D721Med (cell line): ENCODE results near the gene ASMT.
A peak's percentile ranks its signal among the peaks of the same experiment; 100 is the strongest.

Experiments used
- DNase-seq: peaks from one replicate; pipeline ENCODE4 v3.0.0; 2011; ENCODE audit warnings: low spot score; ENCODE audit not compliant: insufficient read length
- FAIRE-seq: peaks from 2 replicates; lab custom pipeline; 2011; peaks lifted over from hg19 to GRCh38; lab: Jason Lieb, UNC
- TF ChIP-seq, protein P1 (sequence below): IDR thresholded peaks from 2 replicates; pipeline ENCODE4 v1.5.1; 2012; ENCODE audit warnings: mild to moderate bottlenecking, control low read depth; ENCODE audit not compliant: insufficient read depth; ENCODE audit errors: missing control alignments

ASMT gene

DNA sequence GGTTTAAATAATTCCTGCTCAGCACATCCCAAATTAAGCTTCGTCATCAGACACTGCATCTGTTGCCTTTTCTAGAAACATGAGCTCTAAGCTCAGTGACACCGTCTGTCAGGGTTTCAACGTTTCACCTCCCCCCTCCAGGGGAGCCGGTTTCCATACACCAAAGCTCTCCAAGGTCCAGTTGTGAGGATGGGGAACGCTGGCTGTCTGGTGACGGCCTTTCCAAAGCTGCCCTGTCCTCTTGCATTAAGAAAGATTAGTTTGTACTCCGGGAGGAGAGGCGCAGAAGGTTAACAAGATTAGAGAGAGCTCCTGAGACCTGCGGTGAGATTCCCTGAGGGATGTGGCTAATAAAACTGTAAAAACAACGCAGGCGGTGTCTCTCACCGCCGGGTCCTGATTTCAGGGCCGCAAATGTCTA is 43.2 kb downstream of the ASMT start:
- TF ChIP-seq, protein P1, sequence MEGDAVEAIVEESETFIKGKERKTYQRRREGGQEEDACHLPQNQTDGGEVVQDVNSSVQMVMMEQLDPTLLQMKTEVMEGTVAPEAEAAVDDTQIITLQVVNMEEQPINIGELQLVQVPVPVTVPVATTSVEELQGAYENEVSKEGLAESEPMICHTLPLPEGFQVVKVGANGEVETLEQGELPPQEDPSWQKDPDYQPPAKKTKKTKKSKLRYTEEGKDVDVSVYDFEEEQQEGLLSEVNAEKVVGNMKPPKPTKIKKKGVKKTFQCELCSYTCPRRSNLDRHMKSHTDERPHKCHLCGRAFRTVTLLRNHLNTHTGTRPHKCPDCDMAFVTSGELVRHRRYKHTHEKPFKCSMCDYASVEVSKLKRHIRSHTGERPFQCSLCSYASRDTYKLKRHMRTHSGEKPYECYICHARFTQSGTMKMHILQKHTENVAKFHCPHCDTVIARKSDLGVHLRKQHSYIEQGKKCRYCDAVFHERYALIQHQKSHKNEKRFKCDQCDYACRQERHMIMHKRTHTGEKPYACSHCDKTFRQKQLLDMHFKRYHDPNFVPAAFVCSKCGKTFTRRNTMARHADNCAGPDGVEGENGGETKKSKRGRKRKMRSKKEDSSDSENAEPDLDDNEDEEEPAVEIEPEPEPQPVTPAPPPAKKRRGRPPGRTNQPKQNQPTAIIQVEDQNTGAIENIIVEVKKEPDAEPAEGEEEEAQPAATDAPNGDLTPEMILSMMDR, result no peak
- DNase-seq (no peak), FAIRE-seq (peak; percentile 72)

GRCh38 chrX:1659664-1660461 is 45.0 kb downstream of the ASMT start:
- DNase-seq (no peak), FAIRE-seq (no peak)
- TF ChIP-seq, protein P1, result no peak

DNA sequence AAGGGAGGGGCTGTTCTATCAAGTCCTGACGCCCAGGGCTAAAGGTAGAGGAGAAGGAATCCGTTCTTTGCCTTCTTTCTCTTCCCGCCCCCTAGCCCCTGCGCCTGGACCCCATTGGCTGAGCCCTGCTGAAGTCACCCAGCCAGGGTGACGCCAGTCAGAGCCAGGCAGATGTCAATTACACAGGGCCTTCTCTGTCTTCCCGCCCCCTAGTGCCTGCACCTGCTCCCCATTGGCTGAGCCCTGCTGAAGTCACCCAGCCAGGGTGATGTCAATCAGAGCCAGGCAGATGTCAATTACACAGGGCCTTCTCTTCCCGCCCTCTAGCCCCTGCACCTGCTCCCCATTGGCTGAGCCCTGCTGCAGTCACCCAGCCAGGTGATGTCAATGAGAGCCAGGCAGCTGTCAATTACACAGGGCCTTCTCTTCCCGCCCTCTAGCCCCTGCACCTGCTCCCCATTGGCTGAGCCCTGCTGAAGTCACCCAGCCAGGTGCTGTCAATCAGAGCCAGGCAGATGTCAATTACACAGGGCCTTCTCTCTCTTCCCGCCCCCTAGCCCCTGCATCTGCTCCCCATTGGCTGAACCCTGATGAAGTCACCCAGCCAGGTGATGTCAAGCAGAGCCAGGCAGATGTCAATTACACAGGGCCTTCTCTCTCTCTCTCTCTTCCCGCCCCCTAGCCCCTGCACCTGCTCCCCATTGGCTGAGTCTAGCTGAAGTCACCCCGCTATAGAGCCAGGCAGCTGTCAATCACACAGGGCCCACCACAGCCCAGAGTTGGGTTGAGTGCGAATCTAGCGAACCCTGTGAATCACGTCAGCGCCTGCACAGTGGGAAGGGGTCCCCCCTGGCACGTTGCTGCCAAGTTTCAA is 46.4 kb downstream of the ASMT start:
- no peak for DNase-seq
- no peak for FAIRE-seq
- TF ChIP-seq, protein P1, result no peak

- TF ChIP-seq, protein P1, result no peak
Measured at GRCh38 chrX:1661922-1662221, 47.0 kb downstream of the ASMT start.

DNA sequence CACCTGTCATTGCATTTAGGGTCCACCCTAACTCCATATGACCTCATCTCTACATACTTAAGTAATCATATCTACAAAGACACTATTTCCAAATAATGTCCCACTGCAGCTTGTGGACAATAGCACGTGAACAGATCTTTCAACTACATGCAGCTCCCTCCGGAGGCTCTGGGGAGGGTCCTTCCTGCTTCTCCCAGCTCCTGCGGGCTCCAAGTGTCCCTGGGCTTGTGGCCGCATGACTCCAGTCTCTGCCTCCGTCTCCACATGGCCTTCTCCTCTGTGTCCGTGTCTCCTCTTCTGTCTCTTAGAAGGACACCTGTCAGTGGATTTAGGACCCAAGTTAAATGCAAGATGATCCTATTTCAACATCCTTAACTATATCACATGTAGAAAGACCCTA is 52.7 kb downstream of the ASMT start:
- FAIRE-seq, result no peak
- TF ChIP-seq, protein P1, result no peak
- no peak for DNase-seq

More at GRCh38 chrX:1661922-1662221, 47.0 kb downstream of the ASMT start:
- DNase-seq (no peak), FAIRE-seq (no peak)

DNA sequence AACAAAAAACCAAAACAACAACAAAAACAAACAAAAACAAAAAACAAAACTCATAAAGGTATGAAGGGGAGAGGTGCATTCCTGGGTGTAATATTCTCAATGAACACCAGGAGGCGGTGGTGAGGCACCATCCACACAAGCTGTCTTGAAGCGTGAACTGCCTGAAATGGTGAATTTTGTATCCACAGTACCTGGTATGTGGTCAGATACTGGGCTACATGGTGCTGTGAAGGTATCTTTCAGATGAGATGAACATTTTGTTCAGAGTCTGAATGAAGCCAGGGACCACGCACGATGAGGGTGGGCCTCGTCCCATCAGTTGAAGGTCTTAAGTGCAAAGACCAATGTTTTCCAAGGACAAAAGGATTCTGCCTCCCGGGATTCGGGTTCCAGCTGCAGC is 58.5 kb downstream of the ASMT start:
- DNase-seq (no peak), FAIRE-seq (no peak)
- TF ChIP-seq, protein P1, result peak; percentile 45
